ENCODE measurements around the gene KLHL40. TPM values are rescaled to one million over a fixed set of nuclear protein-coding genes. Genes with fewer than 3 reads are reported as not detected.

Gene KLHL40
- total and polyA plus RNA-seq, 8 donors = not detected

- peaks cover 7 to 29% of the 10 kb centered on the region in 2 donors for H3K4me1 ChIP-seq
- peak in 1 of 4 donors; percentile 81 for DNase-seq
- H3K36me3 ChIP-seq = peaks cover 0 to 47% of the 10 kb centered on the region in 2 donors
- no peak overlapping the region for H3K4me3 ChIP-seq
- ATAC-seq = no peak
- peak overlapping the region in 1 of 2 donors; percentile 31 for H3K27ac ChIP-seq
- H3K9me3 ChIP-seq = no peaks in the 10 kb centered on the region
- TF ChIP-seq, protein P1, sequence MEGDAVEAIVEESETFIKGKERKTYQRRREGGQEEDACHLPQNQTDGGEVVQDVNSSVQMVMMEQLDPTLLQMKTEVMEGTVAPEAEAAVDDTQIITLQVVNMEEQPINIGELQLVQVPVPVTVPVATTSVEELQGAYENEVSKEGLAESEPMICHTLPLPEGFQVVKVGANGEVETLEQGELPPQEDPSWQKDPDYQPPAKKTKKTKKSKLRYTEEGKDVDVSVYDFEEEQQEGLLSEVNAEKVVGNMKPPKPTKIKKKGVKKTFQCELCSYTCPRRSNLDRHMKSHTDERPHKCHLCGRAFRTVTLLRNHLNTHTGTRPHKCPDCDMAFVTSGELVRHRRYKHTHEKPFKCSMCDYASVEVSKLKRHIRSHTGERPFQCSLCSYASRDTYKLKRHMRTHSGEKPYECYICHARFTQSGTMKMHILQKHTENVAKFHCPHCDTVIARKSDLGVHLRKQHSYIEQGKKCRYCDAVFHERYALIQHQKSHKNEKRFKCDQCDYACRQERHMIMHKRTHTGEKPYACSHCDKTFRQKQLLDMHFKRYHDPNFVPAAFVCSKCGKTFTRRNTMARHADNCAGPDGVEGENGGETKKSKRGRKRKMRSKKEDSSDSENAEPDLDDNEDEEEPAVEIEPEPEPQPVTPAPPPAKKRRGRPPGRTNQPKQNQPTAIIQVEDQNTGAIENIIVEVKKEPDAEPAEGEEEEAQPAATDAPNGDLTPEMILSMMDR (IDR thresholded peaks at IDR 0.05) = no peak
- intact Hi-C loops (cut with DNase I) = no loop called here
- no peaks in the 10 kb centered on the region for H3K27me3 ChIP-seq
Observed at GRCh38 chr3:42659451-42660130, 25.7 kb upstream of the KLHL40 start.

- peaks cover 7 to 25% of the 10 kb centered on the region in 2 donors for H3K4me1 ChIP-seq
- intact Hi-C loops (cut with DNase I) = no loop called here
- ATAC-seq (no peak), DNase-seq (no peak)
- no peak overlapping the region for H3K27ac ChIP-seq
- no peaks in the 10 kb centered on the region for H3K27me3 ChIP-seq
- H3K9me3 ChIP-seq = no peaks in the 10 kb centered on the region
- TF ChIP-seq, protein P1 (IDR thresholded peaks at IDR 0.05) = no peak
- no peak overlapping the region for H3K4me3 ChIP-seq
- H3K36me3 ChIP-seq = peaks cover 0 to 47% of the 10 kb centered on the region in 2 donors
Observed at GRCh38 chr3:42660131-42660715, 25.1 kb upstream of the KLHL40 start.

GRCh38 chr3:42660898-42661297, 24.4 kb upstream of the KLHL40 start:
- Histone ChIP-seq H3K4me3 (no peak overlapping the region), H3K36me3 (peaks cover 0 to 47% of the 10 kb centered on the region in 2 donors), H3K27ac (no peak overlapping the region), H3K27me3 (no peaks in the 10 kb centered on the region), H3K4me1 (peaks cover under 1 to 18% of the 10 kb centered on the region in 2 donors), H3K9me3 (no peaks in the 10 kb centered on the region)
- DNase-seq = no peak
- intact Hi-C loops (cut with DNase I) = no loop called here
- ATAC-seq = no peak
- TF ChIP-seq, protein P1 (IDR thresholded peaks at IDR 0.05) = no peak

GRCh38 chr3:42661593-42662022, 23.7 kb upstream of the KLHL40 start:
- peaks cover 0 to 11% of the 10 kb centered on the region in 2 donors for H3K4me1 ChIP-seq
- TF ChIP-seq, protein P1 (IDR thresholded peaks at IDR 0.05) = no peak
- ATAC-seq (no peak), DNase-seq (peak in 1 of 4 donors; percentile 39)
- H3K9me3 ChIP-seq = no peaks in the 10 kb centered on the region
- peaks cover 0 to 47% of the 10 kb centered on the region in 2 donors for H3K36me3 ChIP-seq
- H3K27ac ChIP-seq = no peak overlapping the region
- intact Hi-C loops (cut with DNase I) = no loop called here
- H3K27me3 ChIP-seq = no peaks in the 10 kb centered on the region
- H3K4me3 ChIP-seq = no peak overlapping the region

GRCh38 chr3:42662037-42662812, 23.1 kb upstream of the KLHL40 start:
- H3K9me3 ChIP-seq = no peaks in the 10 kb centered on the region
- H3K4me1 ChIP-seq = peaks cover 0 to 10% of the 10 kb centered on the region in 2 donors
- intact Hi-C loops (cut with DNase I) = no loop called here
- DNase-seq (peak in 1 of 4 donors; percentile 41), ATAC-seq (no peak)
- H3K27me3 ChIP-seq = no peaks in the 10 kb centered on the region
- no peak overlapping the region for H3K27ac ChIP-seq
- TF ChIP-seq, protein P1 (IDR thresholded peaks at IDR 0.05) = no peak
- no peak overlapping the region for H3K4me3 ChIP-seq
- peaks cover 0 to 47% of the 10 kb centered on the region in 2 donors for H3K36me3 ChIP-seq
